B cell (primary cell): Measurements from ENCODE around the gene FMNL2. TPM values are rescaled to one million over a fixed set of nuclear protein-coding genes. Genes with fewer than 3 reads are reported as not detected.

Experiments
- ATAC-seq: fragments of 200-7000 bp; cut with Tn5 transposase; one replicate; pipeline ENCODE4 v1.10.0; 2021; ENCODE audit warnings: low read depth, mild to moderate bottlenecking, moderate number of reproducible peaks, moderate library complexity
- CTCF ChIA-PET: fragments of 350-600 bp; sonication (Branson Sonifier 250); formaldehyde crosslinking; loops from one replicate; lab custom pipeline; 2021; ENCODE audit warnings: antibody characterized with exemption, inconsistent platforms; lab: Charles Lee
- POLR2A ChIA-PET: fragments of 350-600 bp; sonication (Branson Sonifier 250); formaldehyde crosslinking; loops from one replicate; lab custom pipeline; 2021; ENCODE audit warnings: antibody characterized with exemption; lab: Charles Lee
- DNase-seq: peaks from one replicate; pipeline ENCODE4 v3.0.0; 2013
- H2AFZ ChIP-seq: 2 replicates; pipeline ENCODE4 v1.6.1; 2012; ENCODE audit warnings: mild to moderate bottlenecking, low read depth, low read length; ENCODE audit not compliant: insufficient read depth, poor library complexity, severe bottlenecking
- H3K27ac ChIP-seq, 2 donors: 1 replicate in 1 of 2; 2 replicates in 1 of 2; pipeline ENCODE4 v1.5.1; 2012 to 2013; ENCODE audit warnings: low read length in 2 of 2, mild to moderate bottlenecking in 2 of 2, moderate library complexity in 1 of 2
- H3K27me3 ChIP-seq, 4 experiments: fragments of 200-600 bp in 1 of 4; sonication (generic) in 1 of 4; replicated peaks in 1 of 4; 1 replicate in 2 of 4; 2 replicates in 2 of 4; pipeline versions ENCODE4 v1.6.1 to v1.7.0; 2013 to 2016; ENCODE audit warnings: low read length in 3 of 4, mild to moderate bottlenecking in 2 of 4, mixed read lengths in 1 of 4, moderate library complexity in 1 of 4; ENCODE audit not compliant: insufficient read depth in 4 of 4, control insufficient read depth in 3 of 4; ENCODE audit errors: control extremely low read depth in 1 of 4
- H3K36me3 ChIP-seq, 2 experiments: replicated peaks in 1 of 2; 1 replicate in 1 of 2; 2 replicates in 1 of 2; pipeline versions ENCODE4 v1.6.1 to v1.7.1; 2013; ENCODE audit warnings: low read length in 1 of 2; ENCODE audit not compliant: insufficient read depth in 2 of 2, control insufficient read depth in 1 of 2; ENCODE audit errors: control extremely low read depth in 1 of 2, extremely low read depth in 1 of 2
- H3K4me1 ChIP-seq, 2 donors: fragments of 200-600 bp in 1 of 2; sonication (generic) in 1 of 2; 1 replicate in 1 of 2; 2 replicates in 1 of 2; pipeline versions ENCODE4 v1.5.1 to v1.6.1; 2013 to 2017; ENCODE audit warnings: low read length in 2 of 2; ENCODE audit not compliant: control insufficient read depth in 2 of 2, insufficient read depth in 2 of 2
- H3K4me2 ChIP-seq: replicated peaks from 2 replicates; pipeline ENCODE3; 2012; ENCODE audit warnings: mild to moderate bottlenecking, low read depth, low read length; ENCODE audit not compliant: poor library complexity, severe bottlenecking
- H3K4me3 ChIP-seq, 5 experiments: fragments of 200-600 bp in 1 of 5; sonication (generic) in 1 of 5; 1 replicate in 3 of 5; 2 replicates in 2 of 5; pipeline versions ENCODE4 v1.5.1 to v1.7.0; 2011 to 2016; ENCODE audit warnings: low read length in 4 of 5, mild to moderate bottlenecking in 4 of 5, low read depth in 2 of 5, control low read depth in 1 of 5, moderate library complexity in 1 of 5; ENCODE audit not compliant: insufficient read depth in 1 of 5; ENCODE audit errors: control extremely low read depth in 1 of 5, extremely low read depth in 1 of 5
- H3K79me2 ChIP-seq: fragments of 200-600 bp; sonication (generic); one replicate; pipeline ENCODE4 v1.6.0; 2016; ENCODE audit warnings: low read length; ENCODE audit not compliant: control insufficient read depth, insufficient read depth
- H3K9ac ChIP-seq: fragments of 200-600 bp; sonication (generic); 2 replicates; pipeline ENCODE4 v1.6.1; 2017; ENCODE audit warnings: mild to moderate bottlenecking, low read length, moderate library complexity
- H3K9me3 ChIP-seq, 3 donors: one replicate each; pipeline versions ENCODE4 v1.6.1 to v1.7.1; 2013; ENCODE audit warnings: low read length in 2 of 3; ENCODE audit not compliant: control insufficient read depth in 2 of 3, insufficient read depth in 1 of 3; ENCODE audit errors: control extremely low read depth in 1 of 3
- H4K20me1 ChIP-seq: 2 replicates; pipeline ENCODE4 v1.6.0; 2012; ENCODE audit warnings: mild to moderate bottlenecking, low read length; ENCODE audit not compliant: insufficient read depth, control insufficient read depth, poor library complexity, severe bottlenecking
- H3K27ac Mint-ChIP-seq: one replicate; pipeline ENCODE4 v1.8.0; 2021; ENCODE audit warnings: mixed read lengths
- H3K27me3 Mint-ChIP-seq: one replicate; pipeline ENCODE4 v1.8.0; 2021; ENCODE audit warnings: mixed read lengths
- H3K4me1 Mint-ChIP-seq: one replicate; pipeline ENCODE4 v1.8.0; 2021; ENCODE audit warnings: mixed read lengths
- H3K4me3 Mint-ChIP-seq: one replicate; pipeline ENCODE4 v1.8.0; 2021; ENCODE audit warnings: mixed read lengths
- H3K9me3 Mint-ChIP-seq: one replicate; pipeline ENCODE4 v1.8.0; 2022; ENCODE audit warnings: mixed read lengths; ENCODE audit not compliant: insufficient read depth
- CTCF ChIP-seq: fragments of 200-600 bp; IDR thresholded peaks from one replicate; pipeline ENCODE4 v1.8.0; 2022; ENCODE audit warnings: antibody characterized with exemption, mild to moderate bottlenecking
- EZH2 ChIP-seq: IDR thresholded peaks from 2 replicates; pipeline ENCODE4 v1.6.1; 2012; ENCODE audit warnings: borderline replicate concordance, low read depth, mild to moderate bottlenecking, moderate library complexity, low read length; ENCODE audit not compliant: insufficient read depth, poor library complexity, severe bottlenecking
- WGBS: methylation state at CpG from one replicate; pipeline ENCODE4 v1.1.5; 2013; ENCODE audit warnings: missing lambda C conversion rate; ENCODE audit not compliant: insufficient coverage; 5-methylcytosine and 5-hydroxymethylcytosine counted together
- intact Hi-C: fragments of 100-400 bp; cut with micrococcal nuclease; formaldehyde crosslinking; loops from one replicate; pipeline ENCODE4 v1.10.0; 2022
- polyA plus RNA-seq: library from polyadenylated mRNA; depleted of rRNA; stranded (reverse); fragments of >200 nt; gene quantifications from 2 replicates; pipeline ENCODE4 v1.2.3, GENCODE V29; 2012
- total RNA-seq, 2 donors: library from RNA; stranded (reverse); fragments of 120-200 nt in 1 of 2; gene quantifications; 1 replicate in 1 of 2; 2 replicates in 1 of 2; pipeline versions ENCODE4 v1.2.3 to v1.2.4, GENCODE V29; 2013 to 2022

FMNL2 gene
- total and polyA plus RNA-seq, 2 donors (not counting 1 experiment from before 2014, with no cell fraction given), result 0.73 to 8.8 TPM

DNA sequence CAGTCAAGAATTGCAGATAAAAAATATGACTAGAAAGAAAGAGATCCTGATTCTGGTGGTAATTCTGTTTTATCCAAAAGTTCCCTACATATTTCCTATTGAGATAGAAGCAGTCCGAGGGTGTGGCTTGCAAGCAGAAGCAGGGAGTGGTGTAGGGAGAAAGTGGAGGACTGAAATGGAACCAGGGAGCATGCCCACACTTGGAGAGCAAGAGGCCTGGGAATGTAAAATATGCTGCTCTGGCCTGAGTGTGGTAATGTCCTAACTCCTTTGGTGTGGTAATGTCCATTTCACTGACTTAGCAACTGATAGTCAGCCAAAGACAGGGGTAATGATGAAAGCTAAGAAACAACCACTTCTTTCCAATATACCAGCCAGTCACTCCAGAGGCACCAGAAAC, 30.1 kb upstream of the FMNL2 start:
- no peak overlapping the region for H3K9ac ChIP-seq
- TF ChIP-seq EZH2, result no peak
- no peak for TF ChIP-seq CTCF
- H3K4me1 ChIP-seq, result no peaks in the 10 kb centered on the region
- H2AFZ ChIP-seq, result no peak overlapping the region
- H3K4me2 ChIP-seq, result no peak overlapping the region
- H3K4me3 ChIP-seq, result no peak overlapping the region
- H3K79me2 ChIP-seq, result no peaks in the 10 kb centered on the region
- no peaks in the 10 kb centered on the region for H3K27me3 ChIP-seq
- 86% methylated on average over 1 of the region's 1 CpG for WGBS
- Mint-ChIP-seq H3K9me3 (no peaks in the 10 kb centered on the region), H3K27ac (no peak overlapping the region), H3K27me3 (peaks cover 23% of the 10 kb centered on the region), H3K4me1 (no peaks in the 10 kb centered on the region), H3K4me3 (no peak overlapping the region)
- no peak overlapping the region for H3K27ac ChIP-seq
- ATAC-seq, result no peak
- intact Hi-C loops, result no loop called here
- POLR2A ChIA-PET, result no interaction called here
- no peaks in the 10 kb centered on the region for H3K9me3 ChIP-seq
- H3K36me3 ChIP-seq, result no peaks in the 10 kb centered on the region
- CTCF ChIA-PET, result interaction anchor here (0.6 kb wide), 1 partner anchor 255 kb away, joined by 3 read pairs; no protein-coding TSS in a partner anchor
- H4K20me1 ChIP-seq, result no peaks in the 10 kb centered on the region
- DNase-seq, result no peak

- Histone ChIP-seq H4K20me1 (no peaks in the 10 kb centered on the region), H3K27ac (no peak overlapping the region), H2AFZ (no peak overlapping the region), H3K9ac (no peak overlapping the region), H3K4me3 (no peak overlapping the region), H3K36me3 (no peaks in the 10 kb centered on the region), H3K27me3 (no peaks in the 10 kb centered on the region), H3K4me2 (no peak overlapping the region), H3K4me1 (no peaks in the 10 kb centered on the region), H3K79me2 (no peaks in the 10 kb centered on the region), H3K9me3 (no peaks in the 10 kb centered on the region)
- Mint-ChIP-seq H3K9me3 (no peaks in the 10 kb centered on the region), H3K27ac (no peak overlapping the region), H3K4me3 (no peak overlapping the region), H3K4me1 (no peaks in the 10 kb centered on the region), H3K27me3 (peaks cover 16% of the 10 kb centered on the region)
- no CpG with 5 or more reads among the region's 1 CpG for WGBS
- ATAC-seq (no peak), DNase-seq (no peak)
- intact Hi-C loops, result no loop called here
- ChIA-PET POLR2A (no interaction called here), CTCF (interaction anchor here (0.8 kb wide), 1 partner anchor 11 kb away, joined by 3 read pairs; no protein-coding TSS in a partner anchor)
- TF ChIP-seq CTCF, result no peak
- TF ChIP-seq EZH2, result no peak
Observed at GRCh38 chr2:152307863-152308262, 27.1 kb upstream of the FMNL2 start.
